Prostate gland (tissue), 2 donors: ENCODE results near the gene CEP104.

ENCODE experiments used
- POLR2A ChIP-seq: fragments of 450-650 bp; IDR thresholded peaks from one replicate; pipeline ENCODE4 v1.6.1; 2016; ENCODE audit warnings: antibody characterized with exemption, mild to moderate bottlenecking
- POLR2AphosphoS5 ChIP-seq: sonication (generic); formaldehyde crosslinking; IDR thresholded peaks from one replicate; pipeline ENCODE4 v1.6.1; 2017; ENCODE audit warnings: antibody characterized with exemption
- TF ChIP-seq, protein P1 (sequence below), 4 experiments: fragments of 200-600 bp in 2 of 4; fragments of 450-650 bp in 2 of 4; sonication (generic) in 2 of 4; IDR thresholded peaks; 1 replicate in 3 of 4; 2 replicates in 1 of 4; pipeline ENCODE4 v1.5.1; 2016 to 2019; ENCODE audit warnings: antibody characterized with exemption in 4 of 4, mild to moderate bottlenecking in 2 of 4, moderate library complexity in 2 of 4

DNA sequence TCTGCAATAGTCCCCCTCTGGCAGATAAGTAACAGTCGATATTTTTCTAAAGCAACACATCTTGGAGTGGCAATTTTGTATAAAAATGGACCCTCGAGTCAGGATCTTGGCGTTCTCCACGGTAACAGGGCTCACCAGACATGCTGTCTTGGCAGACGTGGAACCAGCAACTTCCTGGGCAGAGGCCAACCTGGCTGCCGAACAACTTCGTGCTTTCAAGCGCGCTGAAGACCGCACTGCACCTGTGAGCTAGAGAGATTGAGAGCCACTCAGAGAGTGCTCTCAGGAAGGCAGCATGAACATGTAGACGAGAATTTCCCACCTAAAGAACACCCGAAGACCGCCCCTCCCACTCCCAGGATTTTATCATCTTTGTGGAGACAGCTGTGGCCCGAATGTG, 35.7 kb upstream of the CEP104 start:
- TF ChIP-seq POLR2AphosphoS5 (peak; percentile 22), POLR2A (no peak)
- TF ChIP-seq, protein P1, sequence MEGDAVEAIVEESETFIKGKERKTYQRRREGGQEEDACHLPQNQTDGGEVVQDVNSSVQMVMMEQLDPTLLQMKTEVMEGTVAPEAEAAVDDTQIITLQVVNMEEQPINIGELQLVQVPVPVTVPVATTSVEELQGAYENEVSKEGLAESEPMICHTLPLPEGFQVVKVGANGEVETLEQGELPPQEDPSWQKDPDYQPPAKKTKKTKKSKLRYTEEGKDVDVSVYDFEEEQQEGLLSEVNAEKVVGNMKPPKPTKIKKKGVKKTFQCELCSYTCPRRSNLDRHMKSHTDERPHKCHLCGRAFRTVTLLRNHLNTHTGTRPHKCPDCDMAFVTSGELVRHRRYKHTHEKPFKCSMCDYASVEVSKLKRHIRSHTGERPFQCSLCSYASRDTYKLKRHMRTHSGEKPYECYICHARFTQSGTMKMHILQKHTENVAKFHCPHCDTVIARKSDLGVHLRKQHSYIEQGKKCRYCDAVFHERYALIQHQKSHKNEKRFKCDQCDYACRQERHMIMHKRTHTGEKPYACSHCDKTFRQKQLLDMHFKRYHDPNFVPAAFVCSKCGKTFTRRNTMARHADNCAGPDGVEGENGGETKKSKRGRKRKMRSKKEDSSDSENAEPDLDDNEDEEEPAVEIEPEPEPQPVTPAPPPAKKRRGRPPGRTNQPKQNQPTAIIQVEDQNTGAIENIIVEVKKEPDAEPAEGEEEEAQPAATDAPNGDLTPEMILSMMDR (IDR thresholded peaks at IDR 0.05) = no peak
